ENCODE data around the gene NPPB.

The NPPB gene

DNA sequence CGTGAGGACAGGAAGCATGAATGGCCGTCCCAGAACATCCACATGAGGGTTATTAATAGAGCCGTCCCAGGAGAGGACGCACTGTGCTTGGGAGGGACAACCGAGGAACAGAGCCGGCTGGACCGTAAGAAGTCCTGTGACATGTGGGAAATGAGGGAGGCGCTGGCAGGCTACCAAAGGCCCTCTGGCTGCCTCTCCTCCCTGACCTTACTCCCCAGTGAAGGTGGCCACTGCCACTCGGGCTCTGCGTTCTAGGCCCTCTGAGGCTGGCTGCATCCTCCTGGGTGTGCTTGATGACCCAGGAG, 15.5 kb upstream of the NPPB start:
- peak in 1 of 2 donors; percentile 18 for DNase-seq
- no peak overlapping the region for H3K4ac ChIP-seq (ENCODE audit: low read depth, low read length)
- no peak overlapping the region for H3K4me2 ChIP-seq (ENCODE audit: low read length)
- H3K4me1 ChIP-seq (ENCODE audit: control insufficient read depth in 1 of 2, insufficient read depth in 2 of 2, low read length in 2 of 2): peaks cover 1 to 4% of the 10 kb centered on the region in 2 experiments
- no peak overlapping the region for H4K12ac ChIP-seq (ENCODE audit: low read depth, low read length)
- H3K27ac ChIP-seq (ENCODE audit: low read depth, low read length): no peak overlapping the region
- no peak overlapping the region for H4K91ac ChIP-seq (ENCODE audit: low read depth, low read length)
- no peaks in the 10 kb centered on the region for H3K27me3 ChIP-seq (ENCODE audit: insufficient read depth, low read length)
- H3K9me3 ChIP-seq (ENCODE audit: insufficient read depth, low read depth, low read length): peaks cover 2% of the 10 kb centered on the region
- H3K79me2 ChIP-seq (ENCODE audit: control insufficient read depth, insufficient read depth, low read length, poor library complexity): no peaks in the 10 kb centered on the region
- H3K36me3 ChIP-seq (ENCODE audit: control insufficient read depth in 1 of 2, insufficient read depth in 2 of 2, low read length in 2 of 2): no peaks in the 10 kb centered on the region
- H3K14ac ChIP-seq (ENCODE audit: low read length): no peak overlapping the region
- H2BK120ac ChIP-seq (ENCODE audit: insufficient read depth, low read length, poor library complexity): no peak overlapping the region
- no CpG with 5 or more reads among the region's 10 CpGs for WGBS (ENCODE audit: extremely low coverage, insufficient coverage, insufficient read length)
- H3K9ac ChIP-seq (ENCODE audit: low read length): no peak overlapping the region
- no peak overlapping the region for H2AK5ac ChIP-seq (ENCODE audit: low read length)
- H4K8ac ChIP-seq (ENCODE audit: low read depth, low read length): no peak overlapping the region
- H3K18ac ChIP-seq (ENCODE audit: low read length): no peak overlapping the region
- no peak overlapping the region for H2BK12ac ChIP-seq (ENCODE audit: low read length)
- no peak overlapping the region for H3K4me3 ChIP-seq (ENCODE audit: low read depth, low read length)
- H2BK5ac ChIP-seq (ENCODE audit: low read depth, low read length, poor library complexity): no peak overlapping the region
- no peak overlapping the region for H2AFZ ChIP-seq (ENCODE audit: insufficient read depth, low read length, poor library complexity)
- no peaks in the 10 kb centered on the region for H3K79me1 ChIP-seq (ENCODE audit: low read length)
- no peak overlapping the region for H3K23ac ChIP-seq (ENCODE audit: low read length)

DNA sequence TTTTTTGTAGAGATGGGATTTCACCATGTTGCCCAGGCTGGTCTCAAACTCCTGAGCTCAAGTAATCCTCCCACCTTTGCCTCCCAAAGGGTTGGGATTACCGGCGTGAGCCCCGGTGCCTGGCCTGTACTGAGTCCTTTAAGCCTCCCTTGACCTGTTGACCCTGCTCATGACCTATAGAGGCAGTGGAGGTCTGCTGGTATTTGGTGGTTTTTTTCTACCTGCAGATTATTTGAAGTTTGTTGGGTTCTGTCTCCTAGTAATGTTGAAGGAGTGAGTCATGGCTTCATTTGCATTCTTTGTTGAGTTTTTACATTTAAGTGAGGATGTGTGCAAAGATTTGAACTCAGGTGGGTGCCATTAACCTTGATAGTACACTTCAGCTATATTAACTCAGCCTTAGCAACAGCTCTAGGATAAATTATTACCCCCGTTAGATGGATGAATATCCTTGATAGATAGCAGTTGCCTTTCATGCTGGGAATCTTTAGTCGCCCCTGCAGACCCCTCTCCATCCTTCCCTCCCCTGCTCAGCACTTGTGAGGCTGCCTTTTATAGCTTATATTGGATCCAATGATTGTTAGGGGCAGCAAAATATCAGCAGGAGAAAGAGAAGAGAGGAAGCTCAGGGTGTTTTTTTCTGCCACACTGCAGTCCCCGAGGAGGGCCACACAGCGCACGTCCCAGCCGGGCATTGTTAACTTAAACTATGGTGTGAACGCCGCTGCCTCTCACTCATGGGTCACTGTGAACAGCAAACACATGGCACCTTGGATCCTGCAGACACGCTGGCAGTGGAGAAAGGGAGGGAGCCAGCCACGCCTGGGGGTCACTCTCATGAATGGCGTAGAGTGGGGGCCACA, 14.9 kb upstream of the NPPB start:
- WGBS (ENCODE audit: extremely low coverage, insufficient coverage, insufficient read length): no CpG with 5 or more reads among the region's 14 CpGs
- DNase-seq: peak; percentile 12 to 87
- no peak overlapping the region for H3K27ac ChIP-seq (ENCODE audit: low read depth, low read length)
- H3K4me2 ChIP-seq (ENCODE audit: low read length): no peak overlapping the region
- no peak overlapping the region for H3K14ac ChIP-seq (ENCODE audit: low read length)
- H2BK120ac ChIP-seq (ENCODE audit: insufficient read depth, low read length, poor library complexity): no peak overlapping the region
- no peak overlapping the region for H3K9ac ChIP-seq (ENCODE audit: low read length)
- no peak overlapping the region for H3K4ac ChIP-seq (ENCODE audit: low read depth, low read length)
- H3K79me2 ChIP-seq (ENCODE audit: control insufficient read depth, insufficient read depth, low read length, poor library complexity): no peaks in the 10 kb centered on the region
- H3K27me3 ChIP-seq (ENCODE audit: insufficient read depth, low read length): no peaks in the 10 kb centered on the region
- H3K4me3 ChIP-seq (ENCODE audit: low read depth, low read length): no peak overlapping the region
- H2AFZ ChIP-seq (ENCODE audit: insufficient read depth, low read length, poor library complexity): no peak overlapping the region
- peaks cover 1 to 4% of the 10 kb centered on the region in 2 experiments for H3K4me1 ChIP-seq (ENCODE audit: control insufficient read depth in 1 of 2, insufficient read depth in 2 of 2, low read length in 2 of 2)
- H4K91ac ChIP-seq (ENCODE audit: low read depth, low read length): no peak overlapping the region
- H3K18ac ChIP-seq (ENCODE audit: low read length): no peak overlapping the region
- H3K23ac ChIP-seq (ENCODE audit: low read length): no peak overlapping the region
- H3K79me1 ChIP-seq (ENCODE audit: low read length): no peaks in the 10 kb centered on the region
- H4K12ac ChIP-seq (ENCODE audit: low read depth, low read length): no peak overlapping the region
- H2AK5ac ChIP-seq (ENCODE audit: low read length): no peak overlapping the region
- H2BK5ac ChIP-seq (ENCODE audit: low read depth, low read length, poor library complexity): no peak overlapping the region
- no peak overlapping the region for H4K8ac ChIP-seq (ENCODE audit: low read depth, low read length)
- H2BK12ac ChIP-seq (ENCODE audit: low read length): no peak overlapping the region
- H3K36me3 ChIP-seq (ENCODE audit: control insufficient read depth in 1 of 2, insufficient read depth in 2 of 2, low read length in 2 of 2): no peaks in the 10 kb centered on the region
- H3K9me3 ChIP-seq (ENCODE audit: insufficient read depth, low read depth, low read length): peaks cover 2% of the 10 kb centered on the region

DNA sequence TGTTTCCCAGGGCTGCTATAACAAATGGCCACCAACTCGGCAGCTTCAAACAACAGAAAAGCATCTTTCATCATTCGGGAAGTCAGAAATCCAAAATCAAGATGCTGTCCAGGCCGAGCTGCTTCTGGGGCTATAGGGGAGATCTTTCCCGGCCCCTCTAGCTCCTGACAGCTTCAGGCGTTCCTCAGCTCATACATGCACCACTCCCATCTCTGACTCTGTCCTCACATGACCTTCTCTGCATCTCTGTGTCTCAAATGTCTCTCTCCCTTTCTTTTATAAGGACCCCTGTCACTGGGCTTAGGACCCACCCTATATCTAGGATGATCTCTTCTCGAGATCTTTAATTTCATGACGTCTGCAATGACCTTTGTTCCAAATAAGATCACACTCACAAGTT, 13.8 kb upstream of the NPPB start:
- no CpG with 5 or more reads among the region's 7 CpGs for WGBS (ENCODE audit: extremely low coverage, insufficient coverage, insufficient read length)
- Histone ChIP-seq H3K9me3 (ENCODE audit: insufficient read depth, low read depth, low read length) (no peaks in the 10 kb centered on the region), H3K4me1 (ENCODE audit: control insufficient read depth in 1 of 2, insufficient read depth in 2 of 2, low read length in 2 of 2) (peaks cover 1 to 4% of the 10 kb centered on the region in 2 experiments), H2AFZ (ENCODE audit: insufficient read depth, low read length, poor library complexity) (no peak overlapping the region), H3K4ac (ENCODE audit: low read depth, low read length) (no peak overlapping the region), H3K79me1 (ENCODE audit: low read length) (no peaks in the 10 kb centered on the region), H3K18ac (ENCODE audit: low read length) (no peak overlapping the region), H2AK5ac (ENCODE audit: low read length) (no peak overlapping the region), H3K4me2 (ENCODE audit: low read length) (no peak overlapping the region), H3K4me3 (ENCODE audit: low read depth, low read length) (no peak overlapping the region), H3K23ac (ENCODE audit: low read length) (no peak overlapping the region), H3K79me2 (ENCODE audit: control insufficient read depth, insufficient read depth, low read length, poor library complexity) (no peaks in the 10 kb centered on the region), H3K9ac (ENCODE audit: low read length) (no peak overlapping the region), H2BK5ac (ENCODE audit: low read depth, low read length, poor library complexity) (no peak overlapping the region), H3K36me3 (ENCODE audit: control insufficient read depth in 1 of 2, insufficient read depth in 2 of 2, low read length in 2 of 2) (no peaks in the 10 kb centered on the region), H3K27me3 (ENCODE audit: insufficient read depth, low read length) (no peaks in the 10 kb centered on the region), H3K27ac (ENCODE audit: low read depth, low read length) (no peak overlapping the region), H2BK12ac (ENCODE audit: low read length) (no peak overlapping the region), H4K91ac (ENCODE audit: low read depth, low read length) (no peak overlapping the region), H3K14ac (ENCODE audit: low read length) (no peak overlapping the region), H4K12ac (ENCODE audit: low read depth, low read length) (no peak overlapping the region), H4K8ac (ENCODE audit: low read depth, low read length) (no peak overlapping the region), H2BK120ac (ENCODE audit: insufficient read depth, low read length, poor library complexity) (no peak overlapping the region)
- no peak for DNase-seq

DNA sequence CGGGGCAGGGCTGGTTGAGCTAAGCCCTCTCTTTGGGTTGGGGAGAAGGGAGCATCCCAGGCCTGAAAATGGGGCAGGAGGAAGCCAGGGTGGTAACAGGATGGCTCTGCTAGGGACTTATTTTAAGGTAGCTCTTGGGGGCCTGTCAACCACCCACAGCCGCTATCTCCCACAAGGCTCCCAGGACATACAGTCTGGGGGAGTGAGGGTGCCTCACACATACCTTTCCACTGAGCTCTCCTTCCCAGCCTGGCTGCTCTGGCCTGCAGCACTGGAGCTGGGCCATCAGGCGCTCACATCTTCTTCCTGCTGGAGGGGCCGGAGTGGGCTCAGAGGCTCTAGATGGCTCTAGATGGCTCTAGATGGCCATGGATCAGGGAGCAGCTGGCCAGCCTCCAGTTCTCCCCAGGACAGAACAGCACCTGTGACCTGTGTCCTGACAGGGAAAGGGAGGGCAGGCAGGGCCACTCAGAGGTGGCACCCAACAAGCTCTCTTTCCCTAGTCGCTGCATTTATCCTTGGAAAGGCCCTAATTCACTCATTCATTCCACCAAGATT, 11.0 kb upstream of the NPPB start:
- H3K4me3 ChIP-seq (ENCODE audit: low read depth, low read length): no peak overlapping the region
- no peaks in the 10 kb centered on the region for H3K36me3 ChIP-seq (ENCODE audit: control insufficient read depth in 1 of 2, insufficient read depth in 2 of 2, low read length in 2 of 2)
- no peak overlapping the region for H2AK5ac ChIP-seq (ENCODE audit: low read length)
- DNase-seq: no peak
- no peak overlapping the region for H2BK5ac ChIP-seq (ENCODE audit: low read depth, low read length, poor library complexity)
- H3K14ac ChIP-seq (ENCODE audit: low read length): no peak overlapping the region
- no peak overlapping the region for H3K18ac ChIP-seq (ENCODE audit: low read length)
- no peaks in the 10 kb centered on the region for H3K27me3 ChIP-seq (ENCODE audit: insufficient read depth, low read length)
- H3K9ac ChIP-seq (ENCODE audit: low read length): no peak overlapping the region
- H4K91ac ChIP-seq (ENCODE audit: low read depth, low read length): no peak overlapping the region
- H3K27ac ChIP-seq (ENCODE audit: low read depth, low read length): no peak overlapping the region
- H3K79me1 ChIP-seq (ENCODE audit: low read length): no peaks in the 10 kb centered on the region
- H4K12ac ChIP-seq (ENCODE audit: low read depth, low read length): no peak overlapping the region
- H3K23ac ChIP-seq (ENCODE audit: low read length): no peak overlapping the region
- H3K9me3 ChIP-seq (ENCODE audit: insufficient read depth, low read depth, low read length): no peaks in the 10 kb centered on the region
- no peak overlapping the region for H3K4ac ChIP-seq (ENCODE audit: low read depth, low read length)
- no CpG with 5 or more reads among the region's 5 CpGs for WGBS (ENCODE audit: extremely low coverage, insufficient coverage, insufficient read length)
- no peak overlapping the region for H4K8ac ChIP-seq (ENCODE audit: low read depth, low read length)
- peaks cover 1 to 4% of the 10 kb centered on the region in 2 experiments for H3K4me1 ChIP-seq (ENCODE audit: control insufficient read depth in 1 of 2, insufficient read depth in 2 of 2, low read length in 2 of 2)
- H3K79me2 ChIP-seq (ENCODE audit: control insufficient read depth, insufficient read depth, low read length, poor library complexity): no peaks in the 10 kb centered on the region
- no peak overlapping the region for H2BK120ac ChIP-seq (ENCODE audit: insufficient read depth, low read length, poor library complexity)
- no peak overlapping the region for H3K4me2 ChIP-seq (ENCODE audit: low read length)
- no peak overlapping the region for H2BK12ac ChIP-seq (ENCODE audit: low read length)
- H2AFZ ChIP-seq (ENCODE audit: insufficient read depth, low read length, poor library complexity): no peak overlapping the region

Data from trophoblast cell (in vitro differentiated cells and primary cell).